HEK293 (cell line): ENCODE results near the gene HSD17B12.

ENCODE experiments used
- HOXC10 ChIP-seq: sonication (generic); formaldehyde crosslinking; IDR thresholded peaks from 2 replicates; pipeline ENCODE4 v1.8.1; 2023; ENCODE audit warnings: mild to moderate bottlenecking, missing genetic modification reagents
- KLF16 ChIP-seq: fragments of 450-650 bp; formaldehyde crosslinking; IDR thresholded peaks from 2 replicates; pipeline ENCODE4 v1.5.1; 2017; ENCODE audit warnings: missing biosample characterization, missing genetic modification characterization
- PRDM1 ChIP-seq: fragments of 450-650 bp; formaldehyde crosslinking; IDR thresholded peaks from 2 replicates; pipeline ENCODE4; 2016; ENCODE audit warnings: missing biosample characterization, missing genetic modification characterization
- SCRT2 ChIP-seq: fragments of 450-650 bp; formaldehyde crosslinking; IDR thresholded peaks from 2 replicates; pipeline ENCODE4 v1.5.1; 2016; ENCODE audit warnings: missing biosample characterization, missing genetic modification characterization
- SP7 ChIP-seq: fragments of 450-650 bp; formaldehyde crosslinking; IDR thresholded peaks from 2 replicates; pipeline ENCODE4 v1.5.1; 2016; ENCODE audit warnings: missing biosample characterization, missing genetic modification characterization
- ZBTB20 ChIP-seq: fragments of 450-650 bp; formaldehyde crosslinking; IDR thresholded peaks from 2 replicates; pipeline ENCODE4 v1.5.1; 2016; ENCODE audit warnings: missing biosample characterization, missing genetic modification characterization
- ZFHX2 ChIP-seq: fragments of 450-650 bp; formaldehyde crosslinking; conservative IDR thresholded peaks from 2 replicates; pipeline ENCODE4 v1.5.1; 2016; ENCODE audit warnings: missing biosample characterization, missing genetic modification characterization
- ZIC2 ChIP-seq: fragments of 450-650 bp; formaldehyde crosslinking; IDR thresholded peaks from 2 replicates; pipeline ENCODE4 v1.5.1; 2016; ENCODE audit warnings: missing biosample characterization, missing genetic modification characterization
- ZNF157 ChIP-seq: fragments of 450-650 bp; formaldehyde crosslinking; IDR thresholded peaks from 2 replicates; pipeline ENCODE4 v1.5.1; 2016; ENCODE audit warnings: missing biosample characterization, missing genetic modification characterization
- ZNF214 ChIP-seq: fragments of 450-650 bp; formaldehyde crosslinking; IDR thresholded peaks from 2 replicates; pipeline ENCODE4 v1.5.1; 2017; ENCODE audit warnings: missing biosample characterization, mild to moderate bottlenecking, missing genetic modification characterization, borderline replicate concordance
- ZNF292 ChIP-seq: fragments of 450-650 bp; formaldehyde crosslinking; IDR thresholded peaks from 2 replicates; pipeline ENCODE4 v1.5.1; 2016; ENCODE audit warnings: low read depth, missing biosample characterization, missing genetic modification characterization, borderline replicate concordance
- ZNF302 ChIP-seq: fragments of 450-650 bp; formaldehyde crosslinking; IDR thresholded peaks from 2 replicates; pipeline ENCODE4 v1.5.1; 2016; ENCODE audit warnings: missing biosample characterization, missing genetic modification characterization, low read depth
- ZNF335 ChIP-seq: fragments of 450-650 bp; formaldehyde crosslinking; conservative IDR thresholded peaks from 2 replicates; pipeline ENCODE4 v1.5.1; 2016; ENCODE audit warnings: missing biosample characterization, missing genetic modification characterization
- ZNF37A ChIP-seq: fragments of 450-650 bp; IDR thresholded peaks from 2 replicates; pipeline ENCODE4 v1.5.1; 2018; ENCODE audit warnings: missing biosample characterization, missing genetic modification characterization
- ZNF473 ChIP-seq: fragments of 450-650 bp; formaldehyde crosslinking; IDR thresholded peaks from 2 replicates; pipeline ENCODE4 v1.5.1; 2017; ENCODE audit warnings: missing biosample characterization, missing genetic modification characterization
- ZNF514 ChIP-seq: fragments of 450-650 bp; formaldehyde crosslinking; IDR thresholded peaks from 2 replicates; pipeline ENCODE4 v1.5.1; 2016; ENCODE audit warnings: missing biosample characterization, missing genetic modification characterization
- ZNF561 ChIP-seq: fragments of 450-650 bp; IDR thresholded peaks from 2 replicates; pipeline ENCODE4 v1.5.1; 2018; ENCODE audit warnings: missing biosample characterization, missing genetic modification characterization, borderline replicate concordance
- ZNF621 ChIP-seq: fragments of 450-650 bp; formaldehyde crosslinking; IDR thresholded peaks from 2 replicates; pipeline ENCODE4 v1.5.1; 2017; ENCODE audit warnings: missing biosample characterization, missing genetic modification characterization
- ZNF623 ChIP-seq: fragments of 450-650 bp; formaldehyde crosslinking; IDR thresholded peaks from 2 replicates; pipeline ENCODE4 v1.5.1; 2016; ENCODE audit warnings: missing biosample characterization, missing genetic modification characterization
- ZNF768 ChIP-seq: fragments of 450-650 bp; formaldehyde crosslinking; IDR thresholded peaks from 2 replicates; pipeline ENCODE4 v1.5.1; 2018; ENCODE audit warnings: missing biosample characterization, mild to moderate bottlenecking, missing genetic modification characterization
- TF ChIP-seq, protein P1 (sequence below): fragments of 450-650 bp; formaldehyde crosslinking; IDR thresholded peaks from 2 replicates; pipeline ENCODE4 v1.5.1; 2016; ENCODE audit warnings: missing biosample characterization, missing genetic modification characterization
- TF ChIP-seq, protein P2 (sequence below): fragments of 450-650 bp; formaldehyde crosslinking; IDR thresholded peaks from 2 replicates; pipeline ENCODE4 v1.5.1; 2017; ENCODE audit warnings: missing biosample characterization, mild to moderate bottlenecking, missing genetic modification characterization, moderate library complexity
- TF ChIP-seq, protein P3 (sequence below): fragments of 450-650 bp; formaldehyde crosslinking; IDR thresholded peaks from 2 replicates; pipeline ENCODE4 v1.5.1; 2016; ENCODE audit warnings: missing biosample characterization, missing genetic modification characterization
- TF ChIP-seq, protein P4 (sequence below): fragments of 450-650 bp; formaldehyde crosslinking; IDR thresholded peaks from 2 replicates; pipeline ENCODE4 v1.5.1; 2016; ENCODE audit warnings: missing biosample characterization, missing genetic modification characterization, low read depth
- TF ChIP-seq, protein P5 (sequence below): fragments of 450-650 bp; formaldehyde crosslinking; IDR thresholded peaks from 2 replicates; pipeline ENCODE4 v1.5.1; 2016; ENCODE audit warnings: missing biosample characterization, missing genetic modification characterization
- TF ChIP-seq, protein P6 (sequence below): fragments of 450-650 bp; formaldehyde crosslinking; IDR thresholded peaks from 2 replicates; pipeline ENCODE4 v1.5.1; 2016; ENCODE audit warnings: missing biosample characterization, missing genetic modification characterization
- TF ChIP-seq, protein P7 (sequence below): fragments of 450-650 bp; formaldehyde crosslinking; IDR thresholded peaks from 2 replicates; pipeline ENCODE4; 2016; ENCODE audit warnings: missing biosample characterization, missing genetic modification characterization

The HSD17B12 gene

DNA sequence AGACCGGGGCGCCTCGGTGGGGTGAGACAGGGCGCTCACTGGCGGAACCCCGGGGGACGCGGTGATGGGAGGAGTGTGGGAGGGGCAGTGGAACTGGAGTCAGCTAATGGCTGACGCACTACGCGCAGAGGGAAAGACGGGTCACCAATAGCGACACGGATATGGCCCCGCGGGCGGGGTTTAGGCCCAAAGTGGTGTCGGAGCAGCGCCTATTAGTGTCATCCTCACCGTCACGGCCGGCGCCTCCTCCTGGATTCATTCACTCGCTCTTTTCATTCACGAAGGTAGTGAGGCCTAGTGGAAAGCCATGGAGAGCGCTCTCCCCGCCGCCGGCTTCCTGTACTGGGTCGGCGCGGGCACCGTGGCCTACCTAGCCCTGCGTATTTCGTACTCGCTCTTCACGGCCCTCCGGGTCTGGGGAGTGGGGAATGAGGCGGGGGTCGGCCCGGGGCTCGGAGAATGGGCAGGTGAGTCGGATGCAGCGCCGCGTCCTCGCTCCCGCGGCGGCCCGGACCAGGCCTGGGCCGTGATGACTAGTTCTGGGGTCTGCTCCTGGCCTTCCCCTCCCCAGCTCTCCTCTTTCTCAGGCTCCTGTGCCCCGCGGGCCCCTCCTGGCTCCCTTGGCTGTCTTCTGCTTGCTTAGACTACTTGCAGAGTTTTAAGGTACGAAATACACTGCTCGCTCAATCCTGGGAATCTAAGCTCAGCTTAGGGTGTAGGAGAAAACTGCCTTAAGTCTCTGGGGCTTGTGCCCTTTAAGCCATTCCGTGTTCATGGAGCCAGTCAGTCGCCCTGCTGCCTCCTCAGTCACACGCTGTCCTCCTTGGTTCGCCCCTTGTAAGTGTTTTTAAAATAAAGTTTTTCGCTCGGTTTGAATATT is at the start of gene HSD17B12 (continued):
- TF ChIP-seq, protein P1, sequence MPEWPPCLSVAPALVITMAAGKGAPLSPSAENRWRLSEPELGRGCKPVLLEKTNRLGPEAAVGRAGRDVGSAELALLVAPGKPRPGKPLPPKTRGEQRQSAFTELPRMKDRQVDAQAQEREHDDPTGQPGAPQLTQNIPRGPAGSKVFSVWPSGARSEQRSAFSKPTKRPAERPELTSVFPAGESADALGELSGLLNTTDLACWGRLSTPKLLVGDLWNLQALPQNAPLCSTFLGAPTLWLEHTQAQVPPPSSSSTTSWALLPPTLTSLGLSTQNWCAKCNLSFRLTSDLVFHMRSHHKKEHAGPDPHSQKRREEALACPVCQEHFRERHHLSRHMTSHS (tag by site-specific recombination): no peak
- TF ChIP-seq ZIC2 (peak; percentile 23; the same call in 1 of the 2 replicates), SCRT2 (tag by site-specific recombination) (no peak), KLF16 (peak; percentile 47), ZNF214 (no peak), ZNF561 (tag by site-specific recombination) (peak; percentile 76; the same call in 1 of the 2 replicates), HOXC10 (no peak), ZFHX2 (peak; percentile 35; the same call in 1 of the 2 replicates), ZNF335 (tag by site-specific recombination) (peak; percentile 51), ZNF157 (tag by site-specific recombination) (no peak), ZNF621 (no peak), ZBTB20 (tag by site-specific recombination) (peak; percentile 34; the same call in 1 of the 2 replicates), ZNF292 (tag by site-specific recombination) (no peak), PRDM1 (peak; percentile 64), ZNF37A (tag by site-specific recombination) (no peak), ZNF473 (tag by site-specific recombination) (no peak), ZNF514 (no peak), ZNF768 (tag by site-specific recombination) (no peak), ZNF623 (tag by site-specific recombination) (no peak), SP7 (tag by site-specific recombination) (peak; percentile 60), ZNF302 (tag by site-specific recombination) (no peak)
- TF ChIP-seq, protein P2, sequence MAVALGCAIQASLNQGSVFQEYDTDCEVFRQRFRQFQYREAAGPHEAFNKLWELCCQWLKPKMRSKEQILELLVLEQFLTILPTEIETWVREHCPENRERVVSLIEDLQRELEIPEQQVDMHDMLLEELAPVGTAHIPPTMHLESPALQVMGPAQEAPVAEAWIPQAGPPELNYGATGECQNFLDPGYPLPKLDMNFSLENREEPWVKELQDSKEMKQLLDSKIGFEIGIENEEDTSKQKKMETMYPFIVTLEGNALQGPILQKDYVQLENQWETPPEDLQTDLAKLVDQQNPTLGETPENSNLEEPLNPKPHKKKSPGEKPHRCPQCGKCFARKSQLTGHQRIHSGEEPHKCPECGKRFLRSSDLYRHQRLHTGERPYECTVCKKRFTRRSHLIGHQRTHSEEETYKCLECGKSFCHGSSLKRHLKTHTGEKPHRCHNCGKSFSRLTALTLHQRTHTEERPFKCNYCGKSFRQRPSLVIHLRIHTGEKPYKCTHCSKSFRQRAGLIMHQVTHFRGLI (tag by site-specific recombination): no peak
- TF ChIP-seq, protein P3, sequence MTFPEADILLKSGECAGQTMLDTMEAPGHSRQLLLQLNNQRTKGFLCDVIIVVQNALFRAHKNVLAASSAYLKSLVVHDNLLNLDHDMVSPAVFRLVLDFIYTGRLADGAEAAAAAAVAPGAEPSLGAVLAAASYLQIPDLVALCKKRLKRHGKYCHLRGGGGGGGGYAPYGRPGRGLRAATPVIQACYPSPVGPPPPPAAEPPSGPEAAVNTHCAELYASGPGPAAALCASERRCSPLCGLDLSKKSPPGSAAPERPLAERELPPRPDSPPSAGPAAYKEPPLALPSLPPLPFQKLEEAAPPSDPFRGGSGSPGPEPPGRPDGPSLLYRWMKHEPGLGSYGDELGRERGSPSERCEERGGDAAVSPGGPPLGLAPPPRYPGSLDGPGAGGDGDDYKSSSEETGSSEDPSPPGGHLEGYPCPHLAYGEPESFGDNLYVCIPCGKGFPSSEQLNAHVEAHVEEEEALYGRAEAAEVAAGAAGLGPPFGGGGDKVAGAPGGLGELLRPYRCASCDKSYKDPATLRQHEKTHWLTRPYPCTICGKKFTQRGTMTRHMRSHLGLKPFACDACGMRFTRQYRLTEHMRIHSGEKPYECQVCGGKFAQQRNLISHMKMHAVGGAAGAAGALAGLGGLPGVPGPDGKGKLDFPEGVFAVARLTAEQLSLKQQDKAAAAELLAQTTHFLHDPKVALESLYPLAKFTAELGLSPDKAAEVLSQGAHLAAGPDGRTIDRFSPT: no peak
- TF ChIP-seq, protein P4, sequence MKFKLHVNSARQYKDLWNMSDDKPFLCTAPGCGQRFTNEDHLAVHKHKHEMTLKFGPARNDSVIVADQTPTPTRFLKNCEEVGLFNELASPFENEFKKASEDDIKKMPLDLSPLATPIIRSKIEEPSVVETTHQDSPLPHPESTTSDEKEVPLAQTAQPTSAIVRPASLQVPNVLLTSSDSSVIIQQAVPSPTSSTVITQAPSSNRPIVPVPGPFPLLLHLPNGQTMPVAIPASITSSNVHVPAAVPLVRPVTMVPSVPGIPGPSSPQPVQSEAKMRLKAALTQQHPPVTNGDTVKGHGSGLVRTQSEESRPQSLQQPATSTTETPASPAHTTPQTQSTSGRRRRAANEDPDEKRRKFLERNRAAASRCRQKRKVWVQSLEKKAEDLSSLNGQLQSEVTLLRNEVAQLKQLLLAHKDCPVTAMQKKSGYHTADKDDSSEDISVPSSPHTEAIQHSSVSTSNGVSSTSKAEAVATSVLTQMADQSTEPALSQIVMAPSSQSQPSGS (tag by site-specific recombination): no peak
- TF ChIP-seq, protein P5, sequence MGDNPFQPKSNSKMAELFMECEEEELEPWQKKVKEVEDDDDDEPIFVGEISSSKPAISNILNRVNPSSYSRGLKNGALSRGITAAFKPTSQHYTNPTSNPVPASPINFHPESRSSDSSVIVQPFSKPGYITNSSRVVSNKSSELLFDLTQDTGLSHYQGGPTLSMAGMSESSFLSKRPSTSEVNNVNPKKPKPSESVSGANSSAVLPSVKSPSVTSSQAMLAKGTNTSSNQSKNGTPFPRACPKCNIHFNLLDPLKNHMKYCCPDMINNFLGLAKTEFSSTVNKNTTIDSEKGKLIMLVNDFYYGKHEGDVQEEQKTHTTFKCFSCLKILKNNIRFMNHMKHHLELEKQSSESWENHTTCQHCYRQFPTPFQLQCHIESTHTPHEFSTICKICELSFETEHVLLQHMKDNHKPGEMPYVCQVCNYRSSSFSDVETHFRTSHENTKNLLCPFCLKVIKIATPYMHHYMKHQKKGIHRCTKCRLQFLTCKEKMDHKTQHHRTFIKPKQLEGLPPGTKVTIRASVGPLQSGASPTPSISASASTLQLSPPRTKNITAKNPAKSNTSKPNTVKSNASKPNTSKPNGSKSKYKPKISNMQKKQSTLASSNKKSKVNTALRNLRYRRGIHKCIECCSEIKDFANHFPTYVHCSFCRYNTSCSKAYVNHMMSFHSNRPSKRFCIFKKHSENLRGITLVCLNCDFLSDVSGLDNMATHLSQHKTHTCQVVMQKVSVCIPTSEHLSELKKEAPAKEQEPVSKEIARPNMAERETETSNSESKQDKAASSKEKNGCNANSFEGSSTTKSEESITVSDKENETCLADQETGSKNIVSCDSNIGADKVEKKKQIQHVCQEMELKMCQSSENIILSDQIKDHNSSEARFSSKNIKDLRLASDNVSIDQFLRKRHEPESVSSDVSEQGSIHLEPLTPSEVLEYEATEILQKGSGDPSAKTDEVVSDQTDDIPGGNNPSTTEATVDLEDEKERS: no peak
- TF ChIP-seq, protein P6, sequence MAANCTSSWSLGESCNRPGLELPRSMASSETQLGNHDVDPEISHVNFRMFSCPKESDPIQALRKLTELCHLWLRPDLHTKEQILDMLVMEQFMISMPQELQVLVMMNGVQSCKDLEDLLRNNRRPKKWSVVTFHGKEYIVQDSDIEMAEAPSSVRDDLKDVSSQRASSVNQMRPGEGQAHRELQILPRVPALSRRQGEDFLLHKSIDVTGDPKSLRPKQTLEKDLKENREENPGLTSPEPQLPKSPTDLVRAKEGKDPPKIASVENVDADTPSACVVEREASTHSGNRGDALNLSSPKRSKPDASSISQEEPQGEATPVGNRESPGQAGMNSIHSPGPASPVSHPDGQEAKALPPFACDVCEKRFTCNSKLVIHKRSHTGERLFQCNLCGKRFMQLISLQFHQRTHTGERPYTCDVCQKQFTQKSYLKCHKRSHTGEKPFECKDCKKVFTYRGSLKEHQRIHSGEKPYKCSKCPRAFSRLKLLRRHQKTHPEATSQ (tag by site-specific recombination): 0 out of 2 replicates have a peak, but pooled peaks have one; percentile 64
- TF ChIP-seq, protein P7, sequence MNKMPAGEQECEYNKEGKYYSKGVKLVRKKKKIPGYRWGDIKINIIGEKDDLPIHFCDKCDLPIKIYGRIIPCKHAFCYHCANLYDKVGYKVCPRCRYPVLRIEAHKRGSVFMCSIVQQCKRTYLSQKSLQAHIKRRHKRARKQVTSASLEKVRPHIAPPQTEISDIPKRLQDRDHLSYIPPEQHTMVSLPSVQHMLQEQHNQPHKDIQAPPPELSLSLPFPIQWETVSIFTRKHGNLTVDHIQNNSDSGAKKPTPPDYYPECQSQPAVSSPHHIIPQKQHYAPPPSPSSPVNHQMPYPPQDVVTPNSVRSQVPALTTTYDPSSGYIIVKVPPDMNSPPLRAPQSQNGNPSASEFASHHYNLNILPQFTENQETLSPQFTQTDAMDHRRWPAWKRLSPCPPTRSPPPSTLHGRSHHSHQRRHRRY (tag by site-specific recombination): no peak
